ENCODE results near the gene RALGAPA1.

RALGAPA1 gene

DNA sequence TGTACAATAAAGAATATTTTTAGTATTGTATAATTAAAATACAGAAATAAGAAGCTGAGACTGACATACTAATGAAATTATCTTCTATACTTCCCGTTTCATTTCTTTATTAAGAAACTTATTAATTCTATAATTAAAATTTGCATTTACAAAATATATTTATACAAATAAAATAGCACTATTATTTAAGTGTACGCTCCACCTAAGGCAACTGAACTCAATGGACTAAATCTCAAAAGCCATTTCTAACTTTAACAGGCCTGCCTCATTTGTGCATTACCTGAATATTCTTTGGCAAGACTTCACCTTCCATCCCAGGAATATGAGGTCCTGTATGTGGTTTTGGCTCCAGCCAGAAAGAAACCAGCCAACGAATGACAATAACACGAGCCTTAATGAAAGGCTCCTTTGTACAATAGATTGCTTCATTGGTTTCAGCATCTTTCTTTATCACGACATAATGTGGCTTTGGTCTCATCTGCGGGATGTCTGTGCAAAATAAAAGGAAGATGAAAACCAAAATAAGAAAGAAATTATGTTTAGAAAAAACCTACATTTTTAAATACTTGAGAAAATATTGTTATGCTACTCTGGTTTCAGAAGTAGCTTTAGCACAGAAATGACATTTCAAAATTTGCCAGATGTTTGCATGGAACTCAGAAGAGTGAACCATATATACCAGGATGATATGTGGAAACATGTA is 58.7 kb downstream of the RALGAPA1 start:
- TF ChIP-seq GATA2 (IDR thresholded peaks at IDR 0.05; ENCODE audit: low read depth, low read length) (no peak), GATA3 (IDR thresholded peaks at IDR 0.05; ENCODE audit: low read depth, low read length) (no peak)

DNA sequence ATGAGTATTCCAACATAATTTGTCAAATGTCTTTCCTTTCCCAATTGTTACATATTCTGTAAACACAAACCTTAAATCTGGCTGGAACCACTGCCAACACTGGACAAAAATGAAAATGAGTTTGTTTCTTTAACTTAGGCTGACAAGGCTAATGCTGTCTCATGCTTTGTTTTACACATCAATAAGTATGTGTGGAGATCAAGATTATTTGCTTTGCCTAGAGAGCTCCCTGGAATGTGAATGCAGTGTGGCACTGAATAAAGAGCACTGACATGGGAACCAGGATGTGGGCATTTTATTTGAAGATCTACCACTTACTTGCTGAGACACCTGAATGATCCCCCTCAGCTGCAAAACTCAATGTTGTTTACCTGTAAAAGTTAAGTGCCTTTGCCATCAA is 61.7 kb downstream of the RALGAPA1 start:
- no peak for TF ChIP-seq GATA2 (IDR thresholded peaks at IDR 0.05; ENCODE audit: low read depth, low read length)
- no peak for TF ChIP-seq GATA3 (IDR thresholded peaks at IDR 0.05; ENCODE audit: low read depth, low read length)

DNA sequence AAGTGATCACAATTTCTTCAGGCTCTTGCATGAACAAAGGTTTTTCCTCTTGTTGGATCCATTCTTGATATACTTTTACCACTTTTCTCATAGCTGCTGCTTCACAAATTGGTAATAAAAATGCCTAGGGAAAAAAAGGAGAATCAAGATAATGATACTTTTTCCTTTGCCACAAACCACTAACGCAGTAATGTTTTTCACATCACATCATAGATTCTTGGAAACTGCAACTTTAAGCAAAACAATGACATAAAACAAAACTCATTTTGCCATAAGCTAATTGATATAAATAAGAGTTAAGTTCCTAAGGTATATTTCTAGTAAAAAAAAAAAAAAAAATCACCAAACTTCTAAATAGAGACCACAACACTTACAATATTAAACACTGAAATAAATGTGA is 66.7 kb downstream of the RALGAPA1 start:
- no peak for TF ChIP-seq GATA3 (IDR thresholded peaks at IDR 0.05; ENCODE audit: low read depth, low read length)

DNA sequence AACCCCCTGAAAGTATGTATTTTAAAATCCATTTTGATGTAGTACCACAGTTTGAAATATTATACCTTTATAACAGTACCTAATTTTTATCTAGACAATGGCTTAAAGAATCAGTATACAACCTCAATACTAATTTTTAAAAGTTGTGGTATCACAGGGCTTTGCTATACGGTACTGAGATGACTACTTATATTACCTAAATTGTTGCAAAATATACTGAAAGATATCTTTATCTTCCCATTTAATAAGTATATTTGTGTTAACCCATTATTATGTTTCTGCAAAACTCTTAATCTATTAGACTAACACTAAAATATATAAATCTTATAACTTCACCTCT is 67.1 kb downstream of the RALGAPA1 start:
- TF ChIP-seq GATA3 (IDR thresholded peaks at IDR 0.05; ENCODE audit: low read depth, low read length) = no peak
- no peak for TF ChIP-seq GATA2 (IDR thresholded peaks at IDR 0.05; ENCODE audit: low read depth, low read length)

DNA sequence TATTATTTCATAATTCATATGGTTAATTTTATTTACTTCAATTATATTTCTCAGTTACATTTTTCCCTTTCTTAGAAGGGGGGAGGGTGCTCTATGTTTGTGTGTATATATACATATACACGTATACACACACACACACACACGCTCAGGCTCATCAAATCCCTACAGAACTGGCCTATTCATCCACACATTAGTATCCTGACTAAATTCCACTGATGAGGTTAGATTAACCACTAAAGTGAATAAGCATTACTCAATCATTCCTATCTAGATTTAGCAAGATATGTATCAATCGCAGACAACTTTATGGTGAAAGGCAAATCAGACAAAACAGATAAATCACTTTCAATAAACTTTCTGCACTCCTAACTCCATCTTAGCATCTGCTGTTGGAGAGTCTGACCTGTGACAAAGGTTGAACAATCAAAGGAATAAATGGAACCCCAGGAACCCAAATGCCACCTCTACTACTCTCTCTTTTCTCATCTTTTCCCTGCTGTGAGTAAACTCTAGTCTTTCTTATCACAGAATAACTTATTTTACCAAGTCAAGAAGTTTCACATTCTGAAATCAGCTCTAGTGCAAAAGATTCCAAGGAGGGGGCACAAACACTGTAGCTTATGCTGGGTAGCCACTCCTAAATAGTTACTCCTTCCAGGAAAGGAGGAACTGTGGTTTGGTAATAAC is 67.6 kb downstream of the RALGAPA1 start:
- TF ChIP-seq GATA3 (IDR thresholded peaks at IDR 0.05; ENCODE audit: low read depth, low read length) = no peak
- TF ChIP-seq GATA2 (IDR thresholded peaks at IDR 0.05; ENCODE audit: low read depth, low read length) = no peak

DNA sequence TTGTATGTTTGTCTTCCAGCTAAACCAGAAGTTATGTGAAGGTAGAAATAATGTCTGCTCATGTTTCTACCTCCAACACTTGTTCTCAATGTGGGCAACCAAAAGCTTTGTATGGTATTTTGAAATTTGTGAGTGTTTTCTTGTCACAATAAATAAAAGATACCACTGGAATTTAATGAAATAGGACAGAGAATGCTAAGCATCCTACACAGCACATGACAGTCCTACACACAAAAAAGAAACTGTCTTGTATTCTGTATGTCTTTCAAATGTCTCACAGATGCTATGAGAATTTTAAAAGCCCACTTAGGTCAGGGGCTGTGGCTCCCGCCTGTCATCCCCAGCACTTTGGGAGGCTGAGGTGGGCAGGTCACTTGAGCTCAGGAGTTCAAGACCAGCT is 68.9 kb downstream of the RALGAPA1 start:
- TF ChIP-seq GATA3 (IDR thresholded peaks at IDR 0.05; ENCODE audit: low read depth, low read length) = no peak
- TF ChIP-seq GATA2 (IDR thresholded peaks at IDR 0.05; ENCODE audit: low read depth, low read length) = no peak

DNA sequence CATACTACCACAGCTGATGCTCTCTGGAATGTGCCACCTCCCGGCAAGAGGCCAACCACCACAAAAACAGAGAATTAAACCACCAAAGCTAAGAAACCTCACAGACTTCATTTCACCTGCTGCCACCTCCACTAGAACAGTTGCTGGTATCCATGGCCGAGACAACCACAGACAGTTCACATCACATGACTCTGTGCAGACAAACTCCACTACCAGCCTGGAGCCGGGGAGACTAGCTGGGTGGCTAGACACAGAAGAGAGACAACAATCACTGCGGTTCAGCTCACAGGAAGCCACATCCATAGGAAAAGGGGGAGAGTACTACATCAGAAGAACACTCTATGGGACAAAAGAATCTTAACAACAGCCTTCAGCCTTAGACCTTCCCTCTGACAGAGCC is 78.2 kb downstream of the RALGAPA1 start:
- no peak for TF ChIP-seq GATA3 (IDR thresholded peaks at IDR 0.05; ENCODE audit: low read depth, low read length)
- TF ChIP-seq GATA2 (IDR thresholded peaks at IDR 0.05; ENCODE audit: low read depth, low read length) = no peak

DNA sequence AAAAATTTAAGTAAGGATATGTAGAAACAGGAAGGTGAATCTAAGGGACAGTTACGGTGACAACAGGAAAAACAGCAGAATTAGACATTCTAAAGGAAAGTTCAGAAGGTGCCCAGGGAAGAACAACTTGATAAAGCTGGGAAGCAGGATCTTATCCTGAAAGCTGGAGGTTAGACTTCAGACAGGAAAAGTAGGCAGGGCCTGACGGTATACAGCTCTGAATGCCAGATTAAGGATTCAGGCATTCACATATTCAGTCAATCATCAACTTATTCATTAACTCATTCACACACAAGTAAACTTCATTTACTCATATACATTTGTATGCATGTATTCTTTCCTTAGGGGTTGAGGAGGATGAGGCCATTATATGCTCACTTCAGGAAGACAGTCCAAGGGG is 81.3 kb downstream of the RALGAPA1 start:
- TF ChIP-seq GATA2 (IDR thresholded peaks at IDR 0.05; ENCODE audit: low read depth, low read length) = no peak
- no peak for TF ChIP-seq GATA3 (IDR thresholded peaks at IDR 0.05; ENCODE audit: low read depth, low read length)

DNA sequence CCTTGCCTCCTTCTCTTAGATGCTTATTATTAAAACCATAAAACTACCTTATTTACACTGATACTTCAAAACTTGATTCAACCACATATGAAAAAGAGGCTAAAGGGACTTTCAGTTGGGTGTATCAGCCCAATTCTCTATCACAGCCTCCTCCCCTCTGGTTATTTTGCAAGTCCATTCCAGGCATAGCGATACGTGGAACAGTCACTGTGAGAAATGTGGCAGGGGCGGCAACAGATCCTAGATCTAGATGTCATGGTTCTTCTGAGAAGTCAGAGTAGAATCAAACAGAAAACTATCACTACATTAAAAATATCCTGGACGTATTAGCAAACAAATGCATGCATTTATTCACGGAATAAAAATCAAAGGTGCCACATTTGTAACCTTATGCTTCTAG is 83.2 kb downstream of the RALGAPA1 start:
- no peak for TF ChIP-seq GATA2 (IDR thresholded peaks at IDR 0.05; ENCODE audit: low read depth, low read length)
- TF ChIP-seq GATA3 (IDR thresholded peaks at IDR 0.05; ENCODE audit: low read depth, low read length) = no peak

DNA sequence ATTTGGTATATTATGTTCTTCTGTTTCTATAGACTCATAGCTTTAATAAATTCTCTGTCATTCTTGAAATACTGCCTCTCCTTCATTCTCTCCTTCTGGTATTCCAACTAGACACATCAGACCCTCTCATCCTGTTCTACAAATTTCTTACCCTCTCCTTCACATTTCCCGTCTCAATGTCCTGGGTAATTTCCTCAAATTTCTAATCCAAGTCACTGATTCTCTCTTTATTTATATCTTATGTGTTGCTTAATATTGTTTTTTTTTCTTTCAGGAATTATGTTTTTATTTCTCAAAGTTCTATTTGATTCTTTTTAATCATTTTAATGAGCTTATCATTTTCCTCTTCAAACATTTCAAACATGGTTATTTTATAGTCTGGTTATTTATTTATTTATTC is 94.0 kb downstream of the RALGAPA1 start:
- TF ChIP-seq GATA2 (IDR thresholded peaks at IDR 0.05; ENCODE audit: low read depth, low read length) (no peak), GATA3 (IDR thresholded peaks at IDR 0.05; ENCODE audit: low read depth, low read length) (no peak)

DNA sequence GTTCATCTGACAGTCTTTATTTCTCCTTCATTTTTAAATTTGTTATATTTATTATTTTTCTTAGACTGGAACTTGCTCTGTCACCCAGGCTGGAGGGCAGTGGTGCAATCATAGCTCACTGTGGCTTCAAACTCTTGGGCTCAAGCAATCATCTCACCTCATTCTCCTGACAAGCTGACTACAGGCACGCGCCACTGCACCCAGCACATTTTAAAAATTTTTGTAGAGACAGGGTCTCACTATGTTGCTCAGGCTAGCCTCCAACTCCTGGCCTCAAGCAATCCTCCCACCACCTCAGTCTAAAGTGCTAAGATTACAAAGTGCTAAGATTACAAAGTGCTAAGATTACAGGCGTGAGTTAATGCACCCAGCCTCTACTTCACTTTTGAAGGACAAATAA is 96.6 kb downstream of the RALGAPA1 start:
- TF ChIP-seq GATA3 (IDR thresholded peaks at IDR 0.05; ENCODE audit: low read depth, low read length) (no peak), GATA2 (IDR thresholded peaks at IDR 0.05; ENCODE audit: low read depth, low read length) (no peak)

DNA sequence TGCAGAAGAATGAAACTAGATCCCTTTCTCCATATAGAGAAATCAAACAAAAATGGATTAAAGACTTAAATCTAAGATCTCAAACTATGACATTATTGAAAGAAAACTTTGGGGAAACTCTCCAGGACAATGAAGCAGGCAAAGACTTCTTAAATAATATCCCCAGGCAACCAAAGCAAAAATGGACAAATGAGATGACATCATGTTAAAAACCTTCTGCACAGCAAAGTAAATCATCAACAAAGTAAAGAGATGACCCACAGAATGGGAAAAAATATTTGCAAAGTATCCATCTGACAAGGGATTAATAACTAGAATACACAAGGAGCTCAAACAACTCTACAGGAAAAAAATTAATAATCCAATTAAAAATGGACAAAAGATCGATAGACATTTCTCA is 101.0 kb downstream of the RALGAPA1 start:
- TF ChIP-seq GATA2 (IDR thresholded peaks at IDR 0.05; ENCODE audit: low read depth, low read length) (no peak), GATA3 (IDR thresholded peaks at IDR 0.05; ENCODE audit: low read depth, low read length) (no peak)

DNA sequence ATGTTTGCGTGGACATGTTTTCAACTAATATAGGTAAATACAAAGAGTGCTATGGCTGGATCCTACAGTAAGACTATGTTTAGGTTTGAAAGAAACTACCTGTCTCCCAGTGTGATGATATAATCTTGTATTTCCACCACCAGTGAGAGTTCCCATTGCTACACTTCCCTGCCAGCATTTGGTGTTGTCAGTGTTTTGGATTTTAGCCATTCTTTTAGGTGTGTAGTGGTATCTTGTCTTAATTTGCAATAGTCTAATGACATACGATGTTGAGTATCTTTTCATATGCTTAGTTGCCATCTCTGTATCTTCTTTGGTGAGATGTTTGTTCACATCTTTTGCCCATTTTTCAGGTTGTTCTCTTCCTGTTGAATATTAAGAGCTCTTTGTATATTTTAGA is 103.5 kb downstream of the RALGAPA1 start:
- TF ChIP-seq GATA3 (IDR thresholded peaks at IDR 0.05; ENCODE audit: low read depth, low read length) (no peak), GATA2 (IDR thresholded peaks at IDR 0.05; ENCODE audit: low read depth, low read length) (no peak)

DNA sequence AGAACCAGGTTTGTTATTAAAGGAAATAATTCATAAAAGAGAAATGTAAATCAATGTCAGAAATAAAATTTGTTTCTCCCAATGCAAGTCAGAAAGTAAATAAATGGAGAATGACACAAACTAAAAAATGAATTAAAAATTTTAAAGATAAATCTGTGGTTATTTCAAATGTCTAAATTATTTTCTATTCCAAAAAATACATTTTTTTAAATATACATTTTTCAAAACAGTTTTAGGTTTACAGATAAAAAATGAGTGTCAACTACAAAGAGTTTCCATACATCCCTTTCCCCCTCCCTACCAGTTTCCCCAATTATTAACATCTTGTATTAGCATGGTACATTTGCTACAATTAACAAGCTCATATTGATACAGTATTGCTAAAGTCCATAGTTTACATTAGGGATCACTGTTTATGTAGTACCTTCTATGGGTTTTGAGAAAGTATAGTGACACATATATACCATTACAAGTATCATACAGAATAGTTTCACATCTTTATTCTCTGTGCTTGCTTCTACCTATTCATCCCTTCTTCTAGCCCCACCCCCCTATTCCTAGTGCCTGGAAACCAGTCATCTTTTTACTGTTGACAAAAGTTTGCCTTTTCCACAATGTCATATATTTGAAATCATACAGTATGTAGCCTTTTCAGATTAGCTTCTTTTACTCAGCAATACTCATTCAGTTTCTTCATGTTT is 104.2 kb downstream of the RALGAPA1 start:
- TF ChIP-seq GATA2 (IDR thresholded peaks at IDR 0.05; ENCODE audit: low read depth, low read length) (no peak), GATA3 (IDR thresholded peaks at IDR 0.05; ENCODE audit: low read depth, low read length) (no peak)

DNA sequence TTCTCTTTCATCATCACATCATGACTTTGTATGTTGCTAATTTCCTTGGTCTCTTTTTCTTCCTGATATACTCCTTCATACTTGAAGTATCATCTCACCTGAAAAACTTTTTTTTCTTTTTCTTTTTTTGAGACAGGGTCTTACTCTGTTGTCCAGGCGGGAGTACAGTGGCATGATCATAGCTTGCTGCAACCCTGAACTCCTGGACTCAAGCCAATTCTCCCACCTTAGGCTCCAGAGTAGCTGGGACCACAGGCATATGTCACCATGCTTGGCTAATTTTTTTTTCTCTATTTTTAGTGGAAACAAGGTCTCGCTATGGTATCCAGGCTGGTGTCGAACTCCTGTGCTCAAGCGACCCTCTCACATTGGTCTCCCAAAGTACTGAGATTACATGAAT is 107.6 kb downstream of the RALGAPA1 start:
- TF ChIP-seq GATA3 (IDR thresholded peaks at IDR 0.05; ENCODE audit: low read depth, low read length) = no peak
